IPS-18a (cell line): Measurements from ENCODE around the gene NCOA1.

ENCODE experiments used
- H3K27ac ChIP-seq: one replicate; pipeline ENCODE4 v1.5.1; 2013; ENCODE audit warnings: low read length
- H3K27me3 ChIP-seq: one replicate; pipeline ENCODE4 v1.6.1; 2013; ENCODE audit warnings: mild to moderate bottlenecking, low read length; ENCODE audit not compliant: control insufficient read depth, insufficient read depth
- H3K36me3 ChIP-seq: one replicate; pipeline ENCODE4 v1.6.1; 2013; ENCODE audit warnings: low read depth, low read length; ENCODE audit not compliant: control insufficient read depth
- H3K4me1 ChIP-seq: one replicate; pipeline ENCODE4 v1.6.1; 2013; ENCODE audit warnings: low read depth, low read length; ENCODE audit not compliant: control insufficient read depth
- H3K4me3 ChIP-seq: one replicate; pipeline ENCODE4 v1.5.1; 2013; ENCODE audit warnings: low read length
- H3K9ac ChIP-seq: one replicate; pipeline ENCODE4 v1.6.1; 2013; ENCODE audit warnings: mild to moderate bottlenecking, low read length, moderate library complexity
- H3K9me3 ChIP-seq: one replicate; pipeline ENCODE4 v1.6.1; 2013; ENCODE audit warnings: low read depth, low read length; ENCODE audit not compliant: control insufficient read depth

Gene NCOA1

GRCh38 chr2:24623535-24623934, 132.5 kb downstream of the NCOA1 start:
- no peak overlapping the region for H3K4me3 ChIP-seq
- H3K9me3 ChIP-seq = no peaks in the 10 kb centered on the region
- no peaks in the 10 kb centered on the region for H3K27me3 ChIP-seq
- H3K4me1 ChIP-seq = no peaks in the 10 kb centered on the region
- H3K36me3 ChIP-seq = no peaks in the 10 kb centered on the region
- H3K27ac ChIP-seq = no peak overlapping the region
- H3K9ac ChIP-seq = no peak overlapping the region

GRCh38 chr2:24625728-24626127, 134.7 kb downstream of the NCOA1 start:
- H3K27me3 ChIP-seq = no peaks in the 10 kb centered on the region
- no peak overlapping the region for H3K9ac ChIP-seq
- no peaks in the 10 kb centered on the region for H3K9me3 ChIP-seq
- H3K4me3 ChIP-seq = no peak overlapping the region
- H3K36me3 ChIP-seq = no peaks in the 10 kb centered on the region
- H3K27ac ChIP-seq = no peak overlapping the region
- H3K4me1 ChIP-seq = no peaks in the 10 kb centered on the region

GRCh38 chr2:24626131-24626530, 135.1 kb downstream of the NCOA1 start:
- Histone ChIP-seq H3K36me3 (no peaks in the 10 kb centered on the region), H3K9ac (no peak overlapping the region)

GRCh38 chr2:24628746-24629145, 137.7 kb downstream of the NCOA1 start:
- Histone ChIP-seq H3K9ac (no peak overlapping the region), H3K36me3 (no peaks in the 10 kb centered on the region), H3K27me3 (no peaks in the 10 kb centered on the region), H3K9me3 (no peaks in the 10 kb centered on the region), H3K27ac (no peak overlapping the region), H3K4me1 (no peaks in the 10 kb centered on the region), H3K4me3 (no peak overlapping the region)

More at GRCh38 chr2:24626131-24626530, 135.1 kb downstream of the NCOA1 start:
- no peaks in the 10 kb centered on the region for H3K4me1 ChIP-seq
- H3K4me3 ChIP-seq = no peak overlapping the region
- no peaks in the 10 kb centered on the region for H3K27me3 ChIP-seq
- no peaks in the 10 kb centered on the region for H3K9me3 ChIP-seq
- H3K27ac ChIP-seq = no peak overlapping the region

GRCh38 chr2:24632172-24632571, 141.1 kb downstream of the NCOA1 start:
- Histone ChIP-seq H3K27me3 (no peaks in the 10 kb centered on the region), H3K9me3 (no peaks in the 10 kb centered on the region), H3K27ac (no peak overlapping the region), H3K4me3 (no peak overlapping the region), H3K9ac (no peak overlapping the region), H3K4me1 (no peaks in the 10 kb centered on the region), H3K36me3 (no peaks in the 10 kb centered on the region)

GRCh38 chr2:24635181-24635580, 144.1 kb downstream of the NCOA1 start:
- H3K27me3 ChIP-seq = no peaks in the 10 kb centered on the region
- H3K9me3 ChIP-seq = no peaks in the 10 kb centered on the region
- no peak overlapping the region for H3K4me3 ChIP-seq
- H3K36me3 ChIP-seq = no peaks in the 10 kb centered on the region
- H3K4me1 ChIP-seq = no peaks in the 10 kb centered on the region
- H3K27ac ChIP-seq = no peak overlapping the region
- H3K9ac ChIP-seq = no peak overlapping the region

GRCh38 chr2:24638568-24638967, 147.5 kb downstream of the NCOA1 start:
- Histone ChIP-seq H3K4me3 (no peak overlapping the region), H3K9me3 (no peaks in the 10 kb centered on the region), H3K36me3 (no peaks in the 10 kb centered on the region), H3K27ac (no peak overlapping the region), H3K9ac (no peak overlapping the region), H3K27me3 (no peaks in the 10 kb centered on the region), H3K4me1 (no peaks in the 10 kb centered on the region)

- no peak overlapping the region for H3K9ac ChIP-seq
- H3K4me1 ChIP-seq = no peaks in the 10 kb centered on the region
- H3K4me3 ChIP-seq = no peak overlapping the region
- no peaks in the 10 kb centered on the region for H3K36me3 ChIP-seq
- H3K27me3 ChIP-seq = no peaks in the 10 kb centered on the region
- no peak overlapping the region for H3K27ac ChIP-seq
- no peaks in the 10 kb centered on the region for H3K9me3 ChIP-seq
Measured at GRCh38 chr2:24642351-24642750, 151.3 kb downstream of the NCOA1 start.

- Histone ChIP-seq H3K36me3 (no peaks in the 10 kb centered on the region), H3K27ac (no peak overlapping the region), H3K9ac (no peak overlapping the region), H3K4me3 (no peak overlapping the region), H3K9me3 (no peaks in the 10 kb centered on the region), H3K27me3 (no peaks in the 10 kb centered on the region), H3K4me1 (no peaks in the 10 kb centered on the region)
Measured at GRCh38 chr2:24643051-24643450, 152.0 kb downstream of the NCOA1 start.

- no peaks in the 10 kb centered on the region for H3K4me1 ChIP-seq
- no peaks in the 10 kb centered on the region for H3K9me3 ChIP-seq
- H3K36me3 ChIP-seq = no peaks in the 10 kb centered on the region
- H3K27ac ChIP-seq = no peak overlapping the region
- H3K9ac ChIP-seq = no peak overlapping the region
- no peaks in the 10 kb centered on the region for H3K27me3 ChIP-seq
- H3K4me3 ChIP-seq = no peak overlapping the region
Measured at GRCh38 chr2:24644032-24644431, 153.0 kb downstream of the NCOA1 start.

- Histone ChIP-seq H3K9ac (no peak overlapping the region), H3K27me3 (no peaks in the 10 kb centered on the region), H3K4me1 (no peaks in the 10 kb centered on the region)
Measured at GRCh38 chr2:24650997-24651642, 160.1 kb downstream of the NCOA1 start.

GRCh38 chr2:24651643-24652003, 160.6 kb downstream of the NCOA1 start:
- no peaks in the 10 kb centered on the region for H3K4me1 ChIP-seq
- no peak overlapping the region for H3K4me3 ChIP-seq
- H3K9me3 ChIP-seq = no peaks in the 10 kb centered on the region
- no peaks in the 10 kb centered on the region for H3K36me3 ChIP-seq
- H3K27me3 ChIP-seq = no peaks in the 10 kb centered on the region
- no peak overlapping the region for H3K9ac ChIP-seq
- no peak overlapping the region for H3K27ac ChIP-seq

More at GRCh38 chr2:24650997-24651642, 160.1 kb downstream of the NCOA1 start:
- Histone ChIP-seq H3K9me3 (no peaks in the 10 kb centered on the region), H3K36me3 (no peaks in the 10 kb centered on the region), H3K4me3 (no peak overlapping the region), H3K27ac (no peak overlapping the region)
